Spleen (tissue), 11 donors: ENCODE measurements around the gene KLRK1. TPM values are rescaled to one million over a fixed set of nuclear protein-coding genes. Genes with fewer than 3 reads are reported as not detected.

Experiments
- DNase-seq: peaks from one replicate; pipeline ENCODE4 v3.0.0-alpha.2; 2020
- H3K27ac ChIP-seq, 8 donors: fragments of 200-600 bp; sonication (generic) in 7 of 8; 1 replicate in 4 of 8; 2 replicates in 4 of 8; pipeline versions ENCODE4 v1.5.0 to v1.8.0; 2016 to 2021; ENCODE audit warnings: inconsistent platforms in 4 of 8, mild to moderate bottlenecking in 4 of 8, moderate library complexity in 1 of 8
- H3K27me3 ChIP-seq, 7 donors: fragments of 200-600 bp; sonication (generic) in 6 of 7; replicated peaks in 1 of 7; 1 replicate in 4 of 7; 2 replicates in 3 of 7; pipeline versions ENCODE4 v1.5.0 to v1.8.0; 2016 to 2021; ENCODE audit warnings: inconsistent platforms in 3 of 7, mild to moderate bottlenecking in 1 of 7
- H3K36me3 ChIP-seq, 6 donors: fragments of 200-600 bp; sonication (generic) in 5 of 6; 1 replicate in 4 of 6; 2 replicates in 2 of 6; pipeline versions ENCODE4 v1.5.0 to v1.8.0; 2016 to 2021; ENCODE audit warnings: inconsistent platforms in 2 of 6
- H3K4me1 ChIP-seq, 6 donors: fragments of 200-600 bp; sonication (generic) in 5 of 6; 1 replicate in 3 of 6; 2 replicates in 3 of 6; pipeline versions ENCODE4 v1.5.0 to v1.8.0; 2016 to 2021; ENCODE audit warnings: inconsistent platforms in 3 of 6
- H3K4me3 ChIP-seq, 8 donors: fragments of 200-600 bp; sonication (generic) in 7 of 8; 1 replicate in 4 of 8; 2 replicates in 4 of 8; pipeline versions ENCODE4 v1.5.0 to v1.8.0; 2016 to 2021; ENCODE audit warnings: inconsistent platforms in 4 of 8, mild to moderate bottlenecking in 4 of 8, moderate library complexity in 2 of 8
- H3K9me3 ChIP-seq, 8 donors: fragments of 200-600 bp; sonication (generic) in 7 of 8; 1 replicate in 4 of 8; 2 replicates in 4 of 8; pipeline versions ENCODE4 v1.5.0 to v1.8.0; 2016 to 2021; ENCODE audit warnings: inconsistent platforms in 4 of 8
- POLR2A ChIP-seq, 3 donors: fragments of 450-650 bp; IDR thresholded peaks; one replicate each; pipeline ENCODE4 v1.5.1; 2017; ENCODE audit warnings: antibody characterized with exemption in 3 of 3, mild to moderate bottlenecking in 1 of 3
- POLR2AphosphoS5 ChIP-seq, 3 donors: sonication (generic); formaldehyde crosslinking; IDR thresholded peaks; one replicate each; pipeline ENCODE4 v1.5.1; 2017; ENCODE audit warnings: antibody characterized with exemption in 3 of 3
- WGBS, 5 donors: extraction: QIAGEN DNeasy Blood & Tissue Kit in 3 of 5; methylation state at CpG; one replicate each; pipeline versions ENCODE4 v1.1.5 to v1.1.7; 2013 to 2018; 5-methylcytosine and 5-hydroxymethylcytosine counted together
- intact Hi-C: fragments of 100-400 bp; cut with DNase I; formaldehyde crosslinking; loops from one replicate; pipeline ENCODE4 v1.15.0; 2023; ENCODE audit warnings: low total_unique reads
- polyA plus RNA-seq, 3 donors: library from polyadenylated mRNA; stranded (reverse); fragments of 200-250 nt; gene quantifications; one replicate each; pipeline ENCODE4 v1.2.1, GENCODE V29; 2013
- total RNA-seq, 7 donors: library from RNA; depleted of rRNA in 3 of 7; stranded (reverse); fragments of >200 nt in 3 of 7; fragmentation: NEBNext Ultra II Directional in 4 of 7; extraction: Animal tissue kit (Norgen Biotek cat#: 25700) in 4 of 7; gene quantifications; one replicate each; pipeline versions ENCODE4 v1.1.0 to v1.2.1, GENCODE V29; 2016 to 2021
- TF ChIP-seq, protein P1 (sequence below), 11 experiments: fragments of 200-600 bp in 7 of 11; fragments of 450-650 bp in 4 of 11; sonication (generic) in 4 of 11; IDR thresholded peaks in 8 of 11; conservative IDR thresholded peaks in 3 of 11; 1 replicate in 7 of 11; 2 replicates in 4 of 11; pipeline versions ENCODE4 v1.4.0 to v1.8.0; 2016 to 2021; ENCODE audit warnings: antibody characterized with exemption in 11 of 11, inconsistent platforms in 4 of 11, mild to moderate bottlenecking in 1 of 11
- donor health status: healthy with polysubstance abuse.
- donor health status: DM: no; HTN: no; CAD: no; lungs with moderate emphysema.
- donor health status: DM: no; HTN: no; CAD: no.
- donor health status: Bipolar disorder and iron deficiency.
- donor health status: healthy.
- donor health status: DM: no; HTN: no; CAD: no.
- donor health status: DM: yes; HTN: yes; CAD: no.

Gene KLRK1
- total and polyA plus RNA-seq, 10 donors, result 12.3 to 78.1 (median 42.7) TPM

DNA sequence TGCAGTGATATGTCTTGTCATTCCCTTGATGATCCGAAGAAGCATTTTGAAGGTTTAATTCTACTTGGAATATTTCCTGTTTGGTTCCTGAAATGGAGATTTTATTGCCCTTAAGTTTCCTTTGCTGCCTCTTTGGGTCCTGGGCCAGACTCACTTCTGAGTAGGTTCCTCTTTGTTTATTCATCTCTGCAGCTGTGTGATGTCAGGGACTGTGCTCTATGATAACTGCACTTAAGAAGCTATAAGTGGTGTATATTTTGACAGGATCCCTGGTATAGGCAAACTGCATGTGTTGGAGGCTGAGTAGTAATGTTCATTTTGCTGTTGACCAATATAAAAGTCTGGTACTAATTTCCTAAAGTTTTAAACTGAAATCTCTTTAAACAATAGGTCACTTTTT lies 19.6 kb upstream of the KLRK1 start, which contains the start of gene KLRC4:
TSS of gene KLRC4 (minus strand) at position 366 of the 400 bp plus-strand sequence. CDS start at position 184, 182 bp downstream.
- Histone ChIP-seq H3K36me3 (no peaks in the 10 kb centered on the region), H3K27ac (peak within 1 kb of the TSS in 4 of 8 donors; percentile 0 to 70 (median 34)), H3K27me3 (peaks cover 0 to 5% (median 0%) of the 10 kb centered on the region in 7 donors), H3K4me1 (no peaks in the 10 kb centered on the region), H3K9me3 (peaks cover 0 to 7% (median 0%) of the 10 kb centered on the region in 8 donors), H3K4me3 (peak within 1 kb of the TSS in 4 of 8 donors; percentile 3 to 56 (median 16))
- intact Hi-C loops, result no loop called here
- no peak for DNase-seq
- WGBS, 5 donors, result 0 to 30% (median 8%) methylated on average over 1 of the region's 1 CpG
- TF ChIP-seq POLR2AphosphoS5 (IDR thresholded peaks at IDR 0.05), result no peak

DNA sequence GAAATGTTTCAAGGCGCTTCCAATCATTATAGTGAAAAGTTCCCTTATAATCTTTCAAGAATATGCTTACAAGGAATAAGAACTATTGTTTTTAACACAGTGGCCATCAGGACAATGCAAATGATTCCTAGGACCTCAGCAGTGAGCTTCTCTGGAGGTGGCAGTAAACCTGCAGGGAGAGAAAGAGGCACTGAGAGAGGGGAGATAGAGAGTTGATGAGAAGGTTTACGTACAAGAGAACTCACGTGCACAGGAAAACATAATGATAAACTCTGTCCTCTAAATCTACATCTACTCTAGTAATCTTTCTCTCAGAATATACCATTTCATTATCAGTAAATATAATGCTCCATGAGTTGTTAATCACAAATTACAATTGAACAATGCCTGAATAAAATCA lies 19.0 kb upstream of the KLRK1 start:
- 43 to 74% (median 64%) methylated on average over 3 of the region's 3 CpGs for WGBS, 5 donors
- no peak for DNase-seq
- H3K27ac ChIP-seq, result peak overlapping the region in 3 of 8 donors; percentile 32 to 70 (median 37)
- TF ChIP-seq, protein P1, sequence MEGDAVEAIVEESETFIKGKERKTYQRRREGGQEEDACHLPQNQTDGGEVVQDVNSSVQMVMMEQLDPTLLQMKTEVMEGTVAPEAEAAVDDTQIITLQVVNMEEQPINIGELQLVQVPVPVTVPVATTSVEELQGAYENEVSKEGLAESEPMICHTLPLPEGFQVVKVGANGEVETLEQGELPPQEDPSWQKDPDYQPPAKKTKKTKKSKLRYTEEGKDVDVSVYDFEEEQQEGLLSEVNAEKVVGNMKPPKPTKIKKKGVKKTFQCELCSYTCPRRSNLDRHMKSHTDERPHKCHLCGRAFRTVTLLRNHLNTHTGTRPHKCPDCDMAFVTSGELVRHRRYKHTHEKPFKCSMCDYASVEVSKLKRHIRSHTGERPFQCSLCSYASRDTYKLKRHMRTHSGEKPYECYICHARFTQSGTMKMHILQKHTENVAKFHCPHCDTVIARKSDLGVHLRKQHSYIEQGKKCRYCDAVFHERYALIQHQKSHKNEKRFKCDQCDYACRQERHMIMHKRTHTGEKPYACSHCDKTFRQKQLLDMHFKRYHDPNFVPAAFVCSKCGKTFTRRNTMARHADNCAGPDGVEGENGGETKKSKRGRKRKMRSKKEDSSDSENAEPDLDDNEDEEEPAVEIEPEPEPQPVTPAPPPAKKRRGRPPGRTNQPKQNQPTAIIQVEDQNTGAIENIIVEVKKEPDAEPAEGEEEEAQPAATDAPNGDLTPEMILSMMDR (IDR thresholded peaks at IDR 0.05 in 8 of 11, conservative IDR thresholded peaks at IDR 0.05 in 3 of 11), result no peak
- no peak for TF ChIP-seq POLR2A (IDR thresholded peaks at IDR 0.05)
- TF ChIP-seq POLR2AphosphoS5 (IDR thresholded peaks at IDR 0.05), result no peak
- no peaks in the 10 kb centered on the region for H3K4me1 ChIP-seq
- no peaks in the 10 kb centered on the region for H3K36me3 ChIP-seq
- peaks cover 0 to 7% (median 0%) of the 10 kb centered on the region in 8 donors for H3K9me3 ChIP-seq
- H3K27me3 ChIP-seq, result peaks cover 0 to 5% (median 0%) of the 10 kb centered on the region in 7 donors
- peak overlapping the region in 4 of 8 donors; percentile 3 to 56 (median 16) for H3K4me3 ChIP-seq
- intact Hi-C loops, result no loop called here

DNA sequence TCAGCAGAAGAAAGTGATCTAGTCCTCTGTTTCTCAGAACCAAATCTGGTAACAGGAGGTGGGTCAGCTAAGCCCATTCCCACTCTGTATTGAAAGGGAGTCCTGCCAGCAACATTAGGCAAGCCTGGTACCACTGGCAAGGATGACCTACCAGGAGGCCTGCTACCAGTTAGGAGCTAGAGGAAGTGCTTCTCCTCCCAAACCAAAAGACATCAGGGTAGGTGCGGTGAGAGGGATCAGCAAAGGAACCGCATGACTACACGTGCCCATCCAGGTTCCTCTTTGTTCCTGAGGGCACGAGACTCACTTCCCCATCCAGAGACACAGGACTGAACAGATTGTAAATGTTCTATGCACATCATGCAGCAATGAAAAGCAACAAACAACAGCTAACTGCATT lies 16.9 kb upstream of the KLRK1 start:
- 20 to 43% (median 34%) methylated on average over 4 of the region's 4 CpGs for WGBS, 5 donors
- Histone ChIP-seq H3K27ac (peak overlapping the region in 5 of 8 donors; percentile 0 to 70 (median 50)), H3K9me3 (peaks cover 0 to 7% (median 0%) of the 10 kb centered on the region in 8 donors), H3K36me3 (no peaks in the 10 kb centered on the region), H3K4me1 (no peaks in the 10 kb centered on the region), H3K27me3 (peaks cover 0 to 5% (median 0%) of the 10 kb centered on the region in 7 donors), H3K4me3 (peak overlapping the region in 3 of 8 donors; percentile 11 to 56 (median 28))
- TF ChIP-seq POLR2A (IDR thresholded peaks at IDR 0.05) (no peak), POLR2AphosphoS5 (IDR thresholded peaks at IDR 0.05) (peak in 1 of 3 donors; percentile 13)
- no peak for DNase-seq
- intact Hi-C loops, result no loop called here

DNA sequence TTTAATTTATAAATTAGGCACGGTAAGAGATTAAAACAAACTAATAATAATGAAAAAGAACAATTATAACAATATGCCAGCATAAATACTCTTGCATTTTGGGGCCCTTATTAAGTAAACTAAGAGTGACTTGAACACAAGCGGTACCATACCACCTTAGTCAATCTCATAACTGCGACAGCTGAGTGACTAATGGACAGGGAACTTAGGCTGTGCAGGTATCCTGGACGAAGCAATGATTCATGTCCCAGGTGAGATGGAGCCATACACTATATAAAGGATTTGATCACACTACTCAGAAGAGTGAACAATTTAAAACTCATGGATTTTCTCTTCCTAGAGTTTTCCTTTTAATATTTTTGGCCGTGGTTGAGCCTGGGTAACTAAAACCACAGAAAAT lies 15.5 kb upstream of the KLRK1 start:
- WGBS, 5 donors, result 85 to 93% (median 90%) methylated on average over 5 of the region's 5 CpGs
- Histone ChIP-seq H3K9me3 (peaks cover 0 to 7% (median 0%) of the 10 kb centered on the region in 8 donors), H3K4me1 (no peaks in the 10 kb centered on the region), H3K36me3 (no peaks in the 10 kb centered on the region), H3K4me3 (peak overlapping the region in 2 of 8 donors; percentile 3 to 56), H3K27me3 (no peaks in the 10 kb centered on the region), H3K27ac (peak overlapping the region in 2 of 8 donors; percentile 7 to 65)
- TF ChIP-seq POLR2A (IDR thresholded peaks at IDR 0.05) (no peak), POLR2AphosphoS5 (IDR thresholded peaks at IDR 0.05) (no peak)
- intact Hi-C loops, result no loop called here
- DNase-seq, result no peak

DNA sequence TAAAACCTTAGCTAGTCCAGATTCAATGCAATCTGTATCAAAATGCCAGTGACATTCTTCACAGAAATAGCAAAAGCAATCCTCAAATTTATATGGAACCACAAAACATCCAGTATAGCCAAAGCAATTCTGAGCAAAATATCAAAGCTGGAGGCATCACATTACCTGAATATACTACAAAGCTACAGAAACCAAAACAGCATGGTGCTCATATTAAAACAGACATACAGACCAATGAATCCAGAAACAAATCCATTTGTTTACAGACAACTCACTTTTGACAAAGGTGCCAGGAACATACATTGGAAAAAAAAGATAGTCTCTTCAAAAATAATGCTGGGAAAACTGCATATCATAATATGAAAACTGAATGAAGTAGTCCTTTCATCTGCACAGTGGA lies 15.0 kb upstream of the KLRK1 start:
- H3K4me1 ChIP-seq, result no peaks in the 10 kb centered on the region
- H3K27me3 ChIP-seq, result no peaks in the 10 kb centered on the region
- peaks cover 0 to 7% (median 0%) of the 10 kb centered on the region in 8 donors for H3K9me3 ChIP-seq
- intact Hi-C loops, result no loop called here
- TF ChIP-seq POLR2A (IDR thresholded peaks at IDR 0.05), result no peak
- TF ChIP-seq, protein P1 (IDR thresholded peaks at IDR 0.05 in 8 of 11, conservative IDR thresholded peaks at IDR 0.05 in 3 of 11), result no peak
- TF ChIP-seq POLR2AphosphoS5 (IDR thresholded peaks at IDR 0.05), result no peak
- peak overlapping the region in 1 of 8 donors; percentile 7 for H3K27ac ChIP-seq
- no peaks in the 10 kb centered on the region for H3K36me3 ChIP-seq
- no peak for DNase-seq
- peak overlapping the region in 3 of 8 donors; percentile 3 to 56 (median 8) for H3K4me3 ChIP-seq
